Body of pancreas (tissue), 4 donors: Measurements from ENCODE around the gene CEP164.

ENCODE experiments used
- CTCF ChIP-seq, 7 experiments: fragments of 450-650 bp in 4 of 7; fragments of 200-600 bp in 3 of 7; sonication (generic) in 3 of 7; IDR thresholded peaks; one replicate each; pipeline ENCODE4 v1.5.1; 2016 to 2019; ENCODE audit warnings: antibody characterized with exemption in 7 of 7
- POLR2A ChIP-seq, 3 donors: fragments of 450-650 bp; IDR thresholded peaks; one replicate each; pipeline ENCODE4 v1.6.1; 2016; ENCODE audit warnings: antibody characterized with exemption in 3 of 3, mild to moderate bottlenecking in 2 of 3

GRCh38 chr11:117369534-117369933, 41.9 kb downstream of the CEP164 start:
- TF ChIP-seq CTCF (IDR thresholded peaks at IDR 0.05) (no peak), POLR2A (IDR thresholded peaks at IDR 0.05) (no peak)
